Heart left ventricle (tissue), 16 donors: ENCODE measurements around the gene SNAPC2. TPM values are rescaled to one million over a fixed set of nuclear protein-coding genes. Genes with fewer than 3 reads are reported as not detected.

Experiments
- ATAC-seq, 4 donors: fragments of 200-7000 bp; cut with Tn5 transposase; one replicate each; pipeline ENCODE4 v1.9.1; 2020 to 2022; ENCODE audit warnings: moderate library complexity in 4 of 4, mild to moderate bottlenecking in 3 of 4, moderate number of reproducible peaks in 1 of 4
- DNase-seq, 5 donors: peaks; one replicate each; pipeline ENCODE4 v3.0.0-alpha.2; 2020
- H3K27ac ChIP-seq, 12 donors: fragments of 200-600 bp; sonication (generic) in 4 of 12; one replicate each; pipeline versions ENCODE4 v1.5.0 to v1.8.0; 2016 to 2022; ENCODE audit warnings: mild to moderate bottlenecking in 2 of 12
- H3K27me3 ChIP-seq, 9 donors: fragments of 200-600 bp; sonication (generic) in 2 of 9; one replicate each; pipeline versions ENCODE4 v1.5.1 to v1.8.0; 2016 to 2022; ENCODE audit warnings: mild to moderate bottlenecking in 3 of 9
- H3K36me3 ChIP-seq, 9 donors: fragments of 200-600 bp; sonication (generic) in 2 of 9; one replicate each; pipeline versions ENCODE4 v1.5.0 to v1.8.0; 2018 to 2022; ENCODE audit warnings: mild to moderate bottlenecking in 2 of 9
- H3K4me1 ChIP-seq, 12 donors: fragments of 200-600 bp; sonication (generic) in 4 of 12; one replicate each; pipeline versions ENCODE4 v1.5.0 to v1.8.0; 2016 to 2022; ENCODE audit warnings: mild to moderate bottlenecking in 3 of 12
- H3K4me3 ChIP-seq, 12 donors: fragments of 200-600 bp; sonication (generic) in 4 of 12; one replicate each; pipeline versions ENCODE4 v1.5.0 to v1.8.0; 2017 to 2022; ENCODE audit warnings: mild to moderate bottlenecking in 9 of 12, moderate library complexity in 4 of 12
- H3K9me3 ChIP-seq, 12 donors: fragments of 200-600 bp; sonication (generic) in 4 of 12; one replicate each; pipeline versions ENCODE4 v1.5.0 to v1.8.0; 2016 to 2022; ENCODE audit warnings: mild to moderate bottlenecking in 1 of 12
- CTCF ChIP-seq, 12 donors: fragments of 200-600 bp; sonication (generic) in 4 of 12; IDR thresholded peaks; one replicate each; pipeline versions ENCODE4 v1.5.0 to v1.8.0; 2018 to 2022; ENCODE audit warnings: antibody characterized with exemption in 12 of 12, mild to moderate bottlenecking in 5 of 12
- POLR2A ChIP-seq, 2 donors: fragments of 450-650 bp; IDR thresholded peaks; one replicate each; pipeline ENCODE4 v1.6.1; 2017; ENCODE audit warnings: antibody characterized with exemption in 2 of 2, mild to moderate bottlenecking in 2 of 2, moderate library complexity in 2 of 2
- WGBS, 4 donors: extraction: QIAGEN DNeasy Blood & Tissue Kit in 2 of 4; methylation state at CpG; one replicate each; pipeline versions ENCODE4 v1.1.5 to v1.1.7; 2013 to 2018; 5-methylcytosine and 5-hydroxymethylcytosine counted together
- intact Hi-C, 10 donors: fragments of 100-400 bp; cut with DNase I; formaldehyde crosslinking; loops; one replicate each; pipeline versions ENCODE4 v1.11.1 to v1.14.2; 2022
- polyA plus RNA-seq, 2 donors: library from polyadenylated mRNA; stranded (reverse); fragments of 200-250 nt; gene quantifications; one replicate each; pipeline ENCODE4 v1.2.3, GENCODE V29; 2013
- total RNA-seq, 9 donors: library from RNA; depleted of rRNA in 2 of 9; stranded (reverse); fragments of >200 nt in 2 of 9; fragmentation: NEBNext Ultra II Directional in 3 of 9; extraction: Animal tissue kit (Norgen Biotek cat#: 25700) in 3 of 9; gene quantifications; one replicate each; pipeline versions ENCODE4 v1.1.0 to v1.2.4, GENCODE V29; 2016 to 2023
- donor health status: ischemic (EF 13 %, LVEDD 7.1; RV severe dilation, severe dysfunction).
- donor health status: healthy with polysubstance abuse.
- donor health status: DM: no; HTN: yes; CAD: no.
- donor health status: DM: no; HTN: no; CAD: no.
- donor health status: ischemic (EF 25% LVEDD 6.9; RV normal size, moderate dysfunction).
- donor health status: ischemic (EF 25% LVEDD 5.7; RV mildly dilated, moderate dysfunction).
- donor health status: healthy.
- donor health status: DM: yes; HTN: yes; CAD: no.
- donor health status: ischemic (EF 35%, LVEDD 5.7; RV mildly dilated, moderate dysfunction).
- donor health status: nonischemic (EF 11% LVEDD 7.7; RV severe dilation, severe dysfunction).
- donor health status: DM: yes; HTN: yes; CAD: no.
- donor health status: PGD.
- donor health status: ischemic (EF 29% LVEDD 5.4; RV normal size, mild dysfunction).
- donor health status: nonischemic (EF 23%, LVEDD 6.1; RV moderate dilation, normal function).

The SNAPC2 gene
- total and polyA plus RNA-seq, 11 donors: 6.8 to 28.9 (median 10.4) TPM

GRCh38 chr19:7924241-7924640, 4.1 kb downstream of the SNAPC2 start:
- H3K9me3 ChIP-seq: no peaks in the 10 kb centered on the region
- TF ChIP-seq POLR2A (IDR thresholded peaks at IDR 0.05) (no peak), CTCF (IDR thresholded peaks at IDR 0.05) (no peak)
- ATAC-seq (no peak), DNase-seq (no peak)
- intact Hi-C loops: loop anchor here in 6 of 10 donors (2.0 to 5.0 kb wide), 4 partner anchors 67 to 72 kb away; no protein-coding TSS in a partner anchor
- H3K27ac ChIP-seq: peak overlapping the region in 1 of 12 donors; percentile 96
- no peak overlapping the region for H3K4me3 ChIP-seq
- H3K4me1 ChIP-seq: peaks cover 8 to 66% (median 43%) of the 10 kb centered on the region in 12 donors
- H3K27me3 ChIP-seq: peaks cover 0 to 2% (median under 1%) of the 10 kb centered on the region in 9 donors
- WGBS, 4 donors: 73 to 84% (median 78%) methylated on average over 8 to 12 of the region's 12 CpGs
- peaks cover 0 to 28% (median 14%) of the 10 kb centered on the region in 9 donors for H3K36me3 ChIP-seq

- H3K27me3 ChIP-seq: no peaks in the 10 kb centered on the region
- no peak for TF ChIP-seq CTCF (IDR thresholded peaks at IDR 0.05)
- TF ChIP-seq POLR2A (IDR thresholded peaks at IDR 0.05): no peak
- peak overlapping the region in 11 of 12 donors; percentile 20 to 70 (median 47) for H3K4me3 ChIP-seq
- no peak for ATAC-seq
- H3K36me3 ChIP-seq: peaks cover 0 to 28% (median 14%) of the 10 kb centered on the region in 9 donors
- peak overlapping the region in 1 of 12 donors; percentile 96 for H3K27ac ChIP-seq
- peak in 2 of 5 donors; percentile 8 to 31 for DNase-seq
- no peaks in the 10 kb centered on the region for H3K9me3 ChIP-seq
- peaks cover 8 to 64% (median 41%) of the 10 kb centered on the region in 12 donors for H3K4me1 ChIP-seq
- 33 to 41% (median 40%) methylated on average over 14 to 34 of the region's 34 CpGs for WGBS, 4 donors
- intact Hi-C loops: loop anchor here in 7 of 10 donors (2.0 to 5.0 kb wide), 4 partner anchors 67 to 72 kb away; no protein-coding TSS in a partner anchor
These were observed 4.6 kb downstream of the SNAPC2 start for GRCh38 chr19:7924651-7925170.

- WGBS, 4 donors: 0 to 2% (median 1%) methylated on average over 12 to 98 of the region's 98 CpGs
- Histone ChIP-seq H3K36me3 (peaks cover 0 to 31% (median 18%) of the 10 kb centered on the region in 9 donors), H3K4me3 (peak overlapping the region; percentile 17 to 70 (median 45)), H3K27ac (peak overlapping the region in 1 of 12 donors; percentile 96), H3K4me1 (peaks cover 8 to 61% (median 38%) of the 10 kb centered on the region in 12 donors), H3K27me3 (no peaks in the 10 kb centered on the region), H3K9me3 (no peaks in the 10 kb centered on the region)
- DNase-seq: peak in 3 of 5 donors; percentile 54 to 64 (median 63)
- TF ChIP-seq POLR2A (IDR thresholded peaks at IDR 0.05) (no peak), CTCF (IDR thresholded peaks at IDR 0.05) (peak; percentile 69 to 90 (median 78))
- no peak for ATAC-seq
- intact Hi-C loops: loop anchor here in 3 of 10 donors (2.0 to 5.0 kb wide), 3 partner anchors 71 to 73 kb away; no protein-coding TSS in a partner anchor
These were observed 5.2 kb downstream of the SNAPC2 start for GRCh38 chr19:7925171-7925851.
